ENCODE measurements around the gene CEP170. TPM values are rescaled to one million over a fixed set of nuclear protein-coding genes. Genes with fewer than 3 reads are reported as not detected.
"Not testable (repeated sequence)": the region's sequence is repeated elsewhere in the genome, so short reads cannot be mapped to it uniquely, and the experiment has no call there.

The CEP170 gene
- total RNA-seq, 1 donor from 2014 or later: 44.7 TPM

- ATAC-seq; DNase-seq (ENCODE audit: missing footprints): not testable (repeated sequence)
- intact Hi-C loops (cut with DNase I): loop anchor here (10.0 kb wide), 1 partner anchor 52 kb away; the partner anchor contains the start of genes CEP170 and SDCCAG8
Observed at GRCh38 chr1:243203196-243203595, 51.9 kb downstream of the CEP170 start.

- intact Hi-C loops (cut with DNase I): loop anchor here (10.0 kb wide), 1 partner anchor 53 kb away; the partner anchor contains the start of genes CEP170 and SDCCAG8
- ATAC-seq; DNase-seq (ENCODE audit: missing footprints): not testable (repeated sequence)
Observed at GRCh38 chr1:243201316-243201715, 53.8 kb downstream of the CEP170 start.

- ATAC-seq; intact Hi-C loops (cut with DNase I); DNase-seq (ENCODE audit: missing footprints): not testable (repeated sequence)
Observed at GRCh38 chr1:243197524-243197923, 57.6 kb downstream of the CEP170 start.

GRCh38 chr1:243193330-243193729 is 61.8 kb downstream of the CEP170 start:
- intact Hi-C loops (cut with DNase I): not testable (repeated sequence)
- ATAC-seq: peak; percentile 78

GRCh38 chr1:243186201-243186995 is 68.7 kb downstream of the CEP170 start:
- DNase-seq (ENCODE audit: missing footprints); intact Hi-C loops (cut with DNase I); ATAC-seq: not testable (repeated sequence)

More at GRCh38 chr1:243193330-243193729, 61.8 kb downstream of the CEP170 start:
- not testable (repeated sequence) for DNase-seq (ENCODE audit: missing footprints)

- ATAC-seq; DNase-seq (ENCODE audit: missing footprints); intact Hi-C loops (cut with DNase I): not testable (repeated sequence)
Observed at GRCh38 chr1:243184787-243185186, 70.3 kb downstream of the CEP170 start.

- ATAC-seq; intact Hi-C loops (cut with DNase I); DNase-seq (ENCODE audit: missing footprints): not testable (repeated sequence)
Observed at GRCh38 chr1:243183661-243184060, 71.4 kb downstream of the CEP170 start.

- ATAC-seq; intact Hi-C loops (cut with DNase I); DNase-seq (ENCODE audit: missing footprints): not testable (repeated sequence)
Observed at GRCh38 chr1:243183176-243183575, 71.9 kb downstream of the CEP170 start.

- intact Hi-C loops (cut with DNase I): no loop called here
- DNase-seq (ENCODE audit: missing footprints): no peak
- ATAC-seq: no peak
Observed at GRCh38 chr1:243179720-243180119, 75.4 kb downstream of the CEP170 start.

- DNase-seq (ENCODE audit: missing footprints); ATAC-seq; intact Hi-C loops (cut with DNase I): not testable (repeated sequence)
Observed at GRCh38 chr1:243177792-243178191, 77.3 kb downstream of the CEP170 start.

- ATAC-seq; DNase-seq (ENCODE audit: missing footprints); intact Hi-C loops (cut with DNase I): not testable (repeated sequence)
Observed at GRCh38 chr1:243173758-243174369, 81.2 kb downstream of the CEP170 start.

- ATAC-seq; DNase-seq (ENCODE audit: missing footprints); intact Hi-C loops (cut with DNase I): not testable (repeated sequence)
Observed at GRCh38 chr1:243164911-243165310, 90.2 kb downstream of the CEP170 start.

GRCh38 chr1:243150906-243151305 is 104.2 kb downstream of the CEP170 start:
- intact Hi-C loops (cut with DNase I); ATAC-seq; DNase-seq (ENCODE audit: missing footprints): not testable (repeated sequence)

- intact Hi-C loops (cut with DNase I); DNase-seq (ENCODE audit: missing footprints); ATAC-seq: not testable (repeated sequence)
Observed at GRCh38 chr1:243149120-243149519, 106.0 kb downstream of the CEP170 start.

GRCh38 chr1:243147351-243147750 is 107.7 kb downstream of the CEP170 start:
- ATAC-seq; DNase-seq (ENCODE audit: missing footprints); intact Hi-C loops (cut with DNase I): not testable (repeated sequence)

GRCh38 chr1:243140498-243140897 is 114.6 kb downstream of the CEP170 start:
- DNase-seq (ENCODE audit: missing footprints); intact Hi-C loops (cut with DNase I); ATAC-seq: not testable (repeated sequence)

GRCh38 chr1:243122876-243123409 is 132.1 kb downstream of the CEP170 start:
- intact Hi-C loops (cut with DNase I); ATAC-seq; DNase-seq (ENCODE audit: missing footprints): not testable (repeated sequence)

GRCh38 chr1:243121939-243122338 is 133.1 kb downstream of the CEP170 start:
- intact Hi-C loops (cut with DNase I); DNase-seq (ENCODE audit: missing footprints); ATAC-seq: not testable (repeated sequence)

Data from Right ventricle myocardium inferior (tissue), 1 donor.